ENCODE measurements around the gene KCNK10. TPM values are rescaled to one million over a fixed set of nuclear protein-coding genes. Genes with fewer than 3 reads are reported as not detected.

Gene KCNK10
- total RNA-seq, 2 experiments from 2014 or later = not detected

DNA sequence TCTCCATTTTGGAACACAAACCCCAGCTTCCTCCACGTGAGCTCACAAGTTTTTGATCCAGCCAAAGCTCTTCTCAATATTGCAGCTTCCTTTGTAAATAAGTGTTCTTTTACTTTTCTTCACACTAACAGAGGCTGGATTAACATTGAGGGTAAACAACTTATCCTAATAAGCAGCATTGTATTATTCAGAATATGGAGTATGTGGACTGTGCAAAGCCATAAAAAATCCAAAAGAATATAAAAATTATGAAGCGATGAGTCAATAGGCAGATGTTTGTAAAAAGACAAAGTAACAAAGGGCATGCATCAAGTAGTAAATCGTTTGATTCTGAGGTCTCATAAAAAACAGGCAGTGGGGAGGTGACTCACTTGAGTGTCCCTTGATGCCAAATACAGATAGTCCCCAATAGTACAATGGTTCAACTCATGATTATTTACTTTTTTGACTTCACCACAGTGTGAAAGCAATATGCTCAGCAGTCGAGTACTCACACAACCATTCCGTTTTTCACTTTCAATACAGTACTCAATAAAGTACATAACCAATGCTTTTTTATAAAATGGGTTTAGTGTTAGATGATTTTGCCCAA lies 23.1 kb upstream of the KCNK10 start:
- no peaks in the 10 kb centered on the region for H3K4me1 Mint-ChIP-seq (ENCODE audit: low read depth)
- H3K27me3 Mint-ChIP-seq = peaks cover 14% of the 10 kb centered on the region
- H3K27me3 ChIP-seq (ENCODE audit: control insufficient read depth in 1 of 2, insufficient read depth in 2 of 2, low read length in 2 of 2) = no peaks in the 10 kb centered on the region
- intact Hi-C loops (cut with DNase I, micrococcal nuclease) = no loop called here
- no peaks in the 10 kb centered on the region for H3K4me1 ChIP-seq (ENCODE audit: insufficient read depth, low read length)
- ChIA-PET POLR2A (no interaction called here), CTCF (no interaction called here)
- no peaks in the 10 kb centered on the region for H3K9me3 ChIP-seq (ENCODE audit: control insufficient read depth in 1 of 2, insufficient read depth in 1 of 2, low read length in 2 of 2)
- no peaks in the 10 kb centered on the region for H3K9me3 Mint-ChIP-seq
- H3K27ac Mint-ChIP-seq = no peak overlapping the region
- TF ChIP-seq, protein P1, sequence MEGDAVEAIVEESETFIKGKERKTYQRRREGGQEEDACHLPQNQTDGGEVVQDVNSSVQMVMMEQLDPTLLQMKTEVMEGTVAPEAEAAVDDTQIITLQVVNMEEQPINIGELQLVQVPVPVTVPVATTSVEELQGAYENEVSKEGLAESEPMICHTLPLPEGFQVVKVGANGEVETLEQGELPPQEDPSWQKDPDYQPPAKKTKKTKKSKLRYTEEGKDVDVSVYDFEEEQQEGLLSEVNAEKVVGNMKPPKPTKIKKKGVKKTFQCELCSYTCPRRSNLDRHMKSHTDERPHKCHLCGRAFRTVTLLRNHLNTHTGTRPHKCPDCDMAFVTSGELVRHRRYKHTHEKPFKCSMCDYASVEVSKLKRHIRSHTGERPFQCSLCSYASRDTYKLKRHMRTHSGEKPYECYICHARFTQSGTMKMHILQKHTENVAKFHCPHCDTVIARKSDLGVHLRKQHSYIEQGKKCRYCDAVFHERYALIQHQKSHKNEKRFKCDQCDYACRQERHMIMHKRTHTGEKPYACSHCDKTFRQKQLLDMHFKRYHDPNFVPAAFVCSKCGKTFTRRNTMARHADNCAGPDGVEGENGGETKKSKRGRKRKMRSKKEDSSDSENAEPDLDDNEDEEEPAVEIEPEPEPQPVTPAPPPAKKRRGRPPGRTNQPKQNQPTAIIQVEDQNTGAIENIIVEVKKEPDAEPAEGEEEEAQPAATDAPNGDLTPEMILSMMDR (IDR thresholded peaks at IDR 0.05) = no peak
- ATAC-seq (ENCODE audit: poor library complexity) = no peak
- no peak for DNase-seq
- H3K4me3 Mint-ChIP-seq = no peak overlapping the region
- no peaks in the 10 kb centered on the region for H3K36me3 Mint-ChIP-seq (ENCODE audit: low read depth)
- no peak overlapping the region for H3K27ac ChIP-seq (ENCODE audit: low read depth in 1 of 2, low read length in 2 of 2)
- H3K4me3 ChIP-seq (ENCODE audit: low read length) = no peak overlapping the region
- H3K36me3 ChIP-seq (ENCODE audit: insufficient read depth, low read length) = no peaks in the 10 kb centered on the region

DNA sequence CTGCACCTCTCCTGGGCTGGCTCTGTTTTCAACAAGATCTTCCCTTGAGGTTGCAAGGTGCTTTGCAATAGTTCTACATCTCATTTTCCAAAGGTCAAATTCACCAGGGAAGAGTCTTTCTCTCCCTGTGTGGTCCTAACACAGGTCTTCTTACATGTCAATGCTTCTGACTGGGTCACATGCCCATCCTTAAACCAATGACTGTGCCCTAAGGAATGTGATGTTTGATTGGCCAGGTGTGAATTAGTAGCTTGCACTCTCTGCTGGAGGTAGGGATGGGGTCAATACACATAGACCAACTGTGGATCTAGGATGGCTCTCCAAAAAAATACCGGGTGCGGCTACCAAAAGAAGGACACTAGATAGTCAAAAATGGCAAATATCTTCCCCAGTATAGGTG lies 19.9 kb upstream of the KCNK10 start:
- no peaks in the 10 kb centered on the region for H3K4me1 Mint-ChIP-seq (ENCODE audit: low read depth)
- no peak for ATAC-seq (ENCODE audit: poor library complexity)
- Histone ChIP-seq H3K9me3 (ENCODE audit: control insufficient read depth in 1 of 2, insufficient read depth in 1 of 2, low read length in 2 of 2) (no peaks in the 10 kb centered on the region), H3K4me3 (ENCODE audit: low read length) (no peak overlapping the region), H3K36me3 (ENCODE audit: insufficient read depth, low read length) (no peaks in the 10 kb centered on the region), H3K27ac (ENCODE audit: low read depth in 1 of 2, low read length in 2 of 2) (no peak overlapping the region), H3K4me1 (ENCODE audit: insufficient read depth, low read length) (no peaks in the 10 kb centered on the region), H3K27me3 (ENCODE audit: control insufficient read depth in 1 of 2, insufficient read depth in 2 of 2, low read length in 2 of 2) (peaks cover 0 to 4% of the 10 kb centered on the region in 2 experiments)
- ChIA-PET CTCF (no interaction called here), POLR2A (no interaction called here)
- DNase-seq = no peak
- TF ChIP-seq, protein P1 (IDR thresholded peaks at IDR 0.05) = no peak
- H3K27me3 Mint-ChIP-seq = peaks cover 34% of the 10 kb centered on the region
- no peak overlapping the region for H3K27ac Mint-ChIP-seq
- intact Hi-C loops (cut with DNase I, micrococcal nuclease) = no loop called here
- H3K9me3 Mint-ChIP-seq = no peaks in the 10 kb centered on the region
- H3K36me3 Mint-ChIP-seq (ENCODE audit: low read depth) = no peaks in the 10 kb centered on the region
- H3K4me3 Mint-ChIP-seq = no peak overlapping the region

DNA sequence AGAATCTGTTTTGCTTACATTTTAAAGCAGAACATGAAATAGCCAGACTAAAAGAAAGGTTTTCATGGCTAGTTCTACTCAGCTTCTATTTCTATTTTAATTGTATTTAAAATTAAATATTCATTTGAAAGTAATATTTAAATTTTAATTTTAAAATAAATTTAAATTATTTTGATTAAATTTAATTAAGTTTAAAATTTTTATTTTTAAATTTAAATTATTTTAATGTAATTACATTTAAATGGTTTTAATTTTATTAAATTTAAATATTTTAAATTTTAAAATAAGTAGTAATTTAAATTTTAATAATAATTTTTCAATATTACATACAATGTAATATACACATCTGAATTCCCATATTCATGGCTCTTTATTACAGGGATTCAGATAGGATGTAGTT lies 17.3 kb upstream of the KCNK10 start:
- no peaks in the 10 kb centered on the region for H3K36me3 ChIP-seq (ENCODE audit: insufficient read depth, low read length)
- H3K4me3 Mint-ChIP-seq = no peak overlapping the region
- H3K9me3 ChIP-seq (ENCODE audit: control insufficient read depth in 1 of 2, insufficient read depth in 1 of 2, low read length in 2 of 2) = no peaks in the 10 kb centered on the region
- H3K27ac Mint-ChIP-seq = no peak overlapping the region
- no peak for DNase-seq
- ChIA-PET POLR2A (no interaction called here), CTCF (no interaction called here)
- no peak for ATAC-seq (ENCODE audit: poor library complexity)
- H3K4me3 ChIP-seq (ENCODE audit: low read length) = no peak overlapping the region
- intact Hi-C loops (cut with DNase I, micrococcal nuclease) = no loop called here
- H3K27ac ChIP-seq (ENCODE audit: low read depth in 1 of 2, low read length in 2 of 2) = no peak overlapping the region
- no peaks in the 10 kb centered on the region for H3K9me3 Mint-ChIP-seq
- no peaks in the 10 kb centered on the region for H3K4me1 ChIP-seq (ENCODE audit: insufficient read depth, low read length)
- no peaks in the 10 kb centered on the region for H3K4me1 Mint-ChIP-seq (ENCODE audit: low read depth)
- peaks cover 57% of the 10 kb centered on the region for H3K27me3 Mint-ChIP-seq
- peaks cover 0 to 4% of the 10 kb centered on the region in 2 experiments for H3K27me3 ChIP-seq (ENCODE audit: control insufficient read depth in 1 of 2, insufficient read depth in 2 of 2, low read length in 2 of 2)
- TF ChIP-seq, protein P1 (IDR thresholded peaks at IDR 0.05) = no peak
- no peaks in the 10 kb centered on the region for H3K36me3 Mint-ChIP-seq (ENCODE audit: low read depth)
